Activated CD4-positive, alpha-beta T cell treated with anti-CD3 and anti-CD28 coated beads, Interleukin-2, amount 50 U/mL, for 24 hours (primary cell): ENCODE measurements around the gene CLHC1.
A peak's percentile ranks its signal among the peaks of the same experiment; 100 is the strongest.
"Not testable (repeated sequence)": the region's sequence is repeated elsewhere in the genome, so short reads cannot be mapped to it uniquely, and the experiment has no call there.

ENCODE experiments used
- DNase-seq, 2 donors: peaks; one replicate each; pipeline ENCODE4 v3.0.0-alpha.2; 2020; ENCODE audit warnings: low read depth in 1 of 2, low spot score in 1 of 2

The CLHC1 gene

GRCh38 chr2:55232084-55232862 is at the start of gene CLHC1, which contains the start of gene RPS27A:
Gene CLHC1 (minus strand): TSS chr2:55232293. CDS start chr2:55222411, 9,882 bp downstream.
Gene RPS27A (plus strand): TSS chr2:55232688. CDS start chr2:55232825, 137 bp downstream.
- peak; percentile 92 to 93 for DNase-seq

GRCh38 chr2:55280851-55281546 is 48.9 kb upstream of the CLHC1 start:
- DNase-seq, result not testable (repeated sequence)

- not testable (repeated sequence) for DNase-seq
Measured at GRCh38 chr2:55279859-55280424, 47.8 kb upstream of the CLHC1 start.

GRCh38 chr2:55279214-55279835 is 47.2 kb upstream of the CLHC1 start:
- not testable (repeated sequence) for DNase-seq

GRCh38 chr2:55277310-55277709 is 45.2 kb upstream of the CLHC1 start:
- no peak for DNase-seq

GRCh38 chr2:55274346-55274745 is 42.3 kb upstream of the CLHC1 start:
- not testable (repeated sequence) for DNase-seq

GRCh38 chr2:55269645-55269990 is 37.5 kb upstream of the CLHC1 start:
- no peak for DNase-seq

- DNase-seq, result peak; percentile 76 to 91
Measured at GRCh38 chr2:55268907-55269644, 37.0 kb upstream of the CLHC1 start, which contains the start of gene MTIF2. Gene MTIF2 (minus strand): TSS chr2:55269231. CDS start chr2:55263858, 5,373 bp downstream.

- DNase-seq, result no peak
Measured at GRCh38 chr2:55268288-55268906, 36.3 kb upstream of the CLHC1 start.

- DNase-seq, result not testable (repeated sequence)
Measured at GRCh38 chr2:55259586-55259985, 27.5 kb upstream of the CLHC1 start.

GRCh38 chr2:55252832-55253231 is 20.7 kb upstream of the CLHC1 start:
- no peak for DNase-seq

- DNase-seq, result no peak
Measured at GRCh38 chr2:55247025-55247424, 14.9 kb upstream of the CLHC1 start.

- no peak for DNase-seq
Measured at GRCh38 chr2:55245411-55245810, 13.3 kb upstream of the CLHC1 start.

GRCh38 chr2:55242617-55243016 is 10.5 kb upstream of the CLHC1 start:
- no peak for DNase-seq

- not testable (repeated sequence) for DNase-seq
Measured at GRCh38 chr2:55241582-55241981, 9.5 kb upstream of the CLHC1 start.

GRCh38 chr2:55239656-55240222 is 7.6 kb upstream of the CLHC1 start:
- no peak for DNase-seq

GRCh38 chr2:55236992-55237543 is 5.0 kb upstream of the CLHC1 start:
- no peak for DNase-seq

- no peak for DNase-seq
Measured at GRCh38 chr2:55235724-55236538, 3.8 kb upstream of the CLHC1 start.

GRCh38 chr2:55233658-55233940 is 1.5 kb upstream of the CLHC1 start:
- DNase-seq, result no peak
